AG10803 (cell line): ENCODE data around the gene FGF19.

Experiments used
- DNase-seq: peaks from one replicate; pipeline ENCODE4 v3.0.0; 2010; ENCODE audit warnings: low read depth
- H3K4me3 ChIP-seq: 2 replicates; pipeline ENCODE4 v1.5.1; 2011; ENCODE audit warnings: mild to moderate bottlenecking, low read length, control low read depth
- TF ChIP-seq, protein P1 (sequence below): conservative IDR thresholded peaks from 2 replicates; pipeline ENCODE4 v1.5.1; 2011; ENCODE audit warnings: mild to moderate bottlenecking, low read length, control low read depth, inconsistent platforms

FGF19 gene

DNA sequence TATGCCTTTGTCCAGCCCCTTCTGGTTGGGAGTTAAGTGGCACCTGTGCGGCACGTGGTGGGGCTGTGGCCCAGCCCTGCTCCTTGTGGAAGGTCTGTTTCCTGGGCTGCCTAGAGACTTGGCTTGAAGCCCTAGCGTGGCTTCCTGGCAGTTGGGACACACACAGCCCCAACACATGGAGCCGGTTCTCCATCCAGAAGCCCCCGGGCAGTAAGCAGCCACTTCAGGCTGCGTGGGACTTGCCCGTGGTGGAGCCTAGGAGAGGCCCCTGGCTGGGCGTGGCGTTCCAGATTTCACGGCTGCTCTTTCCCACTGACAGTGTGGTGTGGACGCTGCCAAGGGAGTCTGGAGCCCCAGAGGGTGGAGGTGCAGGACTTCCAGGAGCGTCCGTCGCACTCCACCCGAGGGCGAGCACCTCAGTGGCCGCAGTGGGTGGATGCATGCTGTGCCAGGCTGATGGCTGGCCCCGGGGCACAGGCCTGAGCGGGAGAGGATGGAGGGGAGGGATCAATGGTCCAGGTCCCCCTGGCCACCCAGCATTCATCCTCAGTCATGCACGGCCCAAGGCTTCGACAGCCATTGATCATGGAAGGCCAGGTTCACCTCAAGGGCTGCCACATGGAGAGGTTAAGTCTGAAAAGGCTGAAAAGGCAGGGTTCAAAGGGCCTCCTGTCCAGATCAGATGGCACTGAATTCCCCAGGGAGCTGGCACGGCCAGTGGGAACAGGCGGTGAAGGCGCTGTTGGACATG is 53.6 kb downstream of the FGF19 start:
- no peak overlapping the region for H3K4me3 ChIP-seq
- TF ChIP-seq, protein P1, sequence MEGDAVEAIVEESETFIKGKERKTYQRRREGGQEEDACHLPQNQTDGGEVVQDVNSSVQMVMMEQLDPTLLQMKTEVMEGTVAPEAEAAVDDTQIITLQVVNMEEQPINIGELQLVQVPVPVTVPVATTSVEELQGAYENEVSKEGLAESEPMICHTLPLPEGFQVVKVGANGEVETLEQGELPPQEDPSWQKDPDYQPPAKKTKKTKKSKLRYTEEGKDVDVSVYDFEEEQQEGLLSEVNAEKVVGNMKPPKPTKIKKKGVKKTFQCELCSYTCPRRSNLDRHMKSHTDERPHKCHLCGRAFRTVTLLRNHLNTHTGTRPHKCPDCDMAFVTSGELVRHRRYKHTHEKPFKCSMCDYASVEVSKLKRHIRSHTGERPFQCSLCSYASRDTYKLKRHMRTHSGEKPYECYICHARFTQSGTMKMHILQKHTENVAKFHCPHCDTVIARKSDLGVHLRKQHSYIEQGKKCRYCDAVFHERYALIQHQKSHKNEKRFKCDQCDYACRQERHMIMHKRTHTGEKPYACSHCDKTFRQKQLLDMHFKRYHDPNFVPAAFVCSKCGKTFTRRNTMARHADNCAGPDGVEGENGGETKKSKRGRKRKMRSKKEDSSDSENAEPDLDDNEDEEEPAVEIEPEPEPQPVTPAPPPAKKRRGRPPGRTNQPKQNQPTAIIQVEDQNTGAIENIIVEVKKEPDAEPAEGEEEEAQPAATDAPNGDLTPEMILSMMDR = no peak
- peak; percentile 46 for DNase-seq

DNA sequence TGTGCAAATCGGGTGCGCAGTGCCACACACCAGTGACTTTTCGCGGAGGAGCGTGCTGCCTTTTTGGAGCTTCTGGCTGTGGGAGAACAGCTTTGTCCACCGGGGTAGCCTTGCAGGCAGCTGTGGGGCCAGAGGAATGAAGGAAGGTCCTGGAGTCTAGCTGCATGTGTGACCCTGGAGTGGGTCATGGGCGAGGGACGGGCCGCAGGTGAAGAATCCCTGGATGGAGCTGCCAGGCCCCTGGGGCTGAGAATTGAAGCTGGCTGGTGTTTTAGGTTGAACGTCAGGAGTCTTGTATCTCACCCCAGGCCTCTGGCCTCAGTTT is 54.3 kb downstream of the FGF19 start:
- no peak overlapping the region for H3K4me3 ChIP-seq
- TF ChIP-seq, protein P1 = no peak
- DNase-seq = no peak

DNA sequence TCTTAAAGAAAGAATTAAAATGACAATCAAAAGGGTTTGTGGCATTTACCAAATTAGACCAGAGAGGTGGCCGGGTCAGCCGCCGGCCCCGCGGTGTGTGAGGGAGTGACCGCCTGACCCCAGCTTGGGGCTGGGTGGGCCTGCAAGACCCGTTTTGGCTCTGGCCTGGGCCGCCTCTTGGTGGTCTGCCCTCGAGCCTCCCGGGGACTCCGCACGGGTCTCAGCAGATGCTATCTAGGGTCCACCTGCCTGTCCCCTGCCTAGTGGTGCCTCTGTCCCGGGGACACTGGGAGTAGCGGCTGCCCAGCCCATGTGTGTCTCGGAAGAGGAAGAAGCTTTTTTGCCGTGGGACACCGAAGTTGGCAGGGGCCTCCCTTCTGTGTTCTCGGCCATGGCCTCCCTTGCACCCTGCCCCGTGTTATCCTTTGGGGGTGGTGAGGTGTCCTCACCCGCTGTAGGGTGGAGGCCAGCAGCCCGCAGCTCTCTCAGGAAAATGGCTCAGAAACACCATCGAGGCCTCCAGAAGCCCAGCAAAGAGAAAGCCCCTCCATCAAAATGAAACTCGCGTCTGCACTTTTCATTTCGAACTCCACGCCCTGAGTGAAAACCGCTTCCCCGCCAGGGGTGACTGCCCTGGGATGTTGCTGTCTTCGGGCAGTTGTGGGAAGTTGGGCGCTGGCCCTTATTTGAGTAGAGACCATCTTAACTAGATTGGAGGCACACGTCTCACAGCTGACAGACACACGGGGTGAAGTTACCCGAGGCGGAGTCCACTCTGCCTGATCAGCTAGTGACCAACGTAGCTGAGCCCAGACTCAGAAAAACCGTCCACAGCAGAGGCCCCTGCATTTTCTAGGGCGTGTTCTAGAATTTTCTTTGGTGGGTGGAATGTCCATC is 54.9 kb downstream of the FGF19 start:
- DNase-seq = no peak
- TF ChIP-seq, protein P1 = no peak
- no peak overlapping the region for H3K4me3 ChIP-seq
